B cell (primary cell): ENCODE results near the gene NRP1. TPM values are rescaled to one million over a fixed set of nuclear protein-coding genes. Genes with fewer than 3 reads are reported as not detected.

Source experiments
- ATAC-seq: fragments of 200-7000 bp; cut with Tn5 transposase; one replicate; pipeline ENCODE4 v1.10.0; 2021; ENCODE audit warnings: low read depth, mild to moderate bottlenecking, moderate number of reproducible peaks, moderate library complexity
- CTCF ChIA-PET: fragments of 350-600 bp; sonication (Branson Sonifier 250); formaldehyde crosslinking; loops from one replicate; lab custom pipeline; 2021; ENCODE audit warnings: antibody characterized with exemption, inconsistent platforms; lab: Charles Lee
- POLR2A ChIA-PET: fragments of 350-600 bp; sonication (Branson Sonifier 250); formaldehyde crosslinking; loops from one replicate; lab custom pipeline; 2021; ENCODE audit warnings: antibody characterized with exemption; lab: Charles Lee
- DNase-seq: peaks from one replicate; pipeline ENCODE4 v3.0.0; 2013
- H2AFZ ChIP-seq: 2 replicates; pipeline ENCODE4 v1.6.1; 2012; ENCODE audit warnings: mild to moderate bottlenecking, low read depth, low read length; ENCODE audit not compliant: insufficient read depth, poor library complexity, severe bottlenecking
- H3K27ac ChIP-seq, 2 donors: 1 replicate in 1 of 2; 2 replicates in 1 of 2; pipeline ENCODE4 v1.5.1; 2012 to 2013; ENCODE audit warnings: low read length in 2 of 2, mild to moderate bottlenecking in 2 of 2, moderate library complexity in 1 of 2
- H3K27me3 ChIP-seq, 4 experiments: fragments of 200-600 bp in 1 of 4; sonication (generic) in 1 of 4; replicated peaks in 1 of 4; 1 replicate in 2 of 4; 2 replicates in 2 of 4; pipeline versions ENCODE4 v1.6.1 to v1.7.0; 2013 to 2016; ENCODE audit warnings: low read length in 3 of 4, mild to moderate bottlenecking in 2 of 4, mixed read lengths in 1 of 4, moderate library complexity in 1 of 4; ENCODE audit not compliant: insufficient read depth in 4 of 4, control insufficient read depth in 3 of 4; ENCODE audit errors: control extremely low read depth in 1 of 4
- H3K36me3 ChIP-seq, 2 experiments: replicated peaks in 1 of 2; 1 replicate in 1 of 2; 2 replicates in 1 of 2; pipeline versions ENCODE4 v1.6.1 to v1.7.1; 2013; ENCODE audit warnings: low read length in 1 of 2; ENCODE audit not compliant: insufficient read depth in 2 of 2, control insufficient read depth in 1 of 2; ENCODE audit errors: control extremely low read depth in 1 of 2, extremely low read depth in 1 of 2
- H3K4me1 ChIP-seq, 2 donors: fragments of 200-600 bp in 1 of 2; sonication (generic) in 1 of 2; 1 replicate in 1 of 2; 2 replicates in 1 of 2; pipeline versions ENCODE4 v1.5.1 to v1.6.1; 2013 to 2017; ENCODE audit warnings: low read length in 2 of 2; ENCODE audit not compliant: control insufficient read depth in 2 of 2, insufficient read depth in 2 of 2
- H3K4me2 ChIP-seq: replicated peaks from 2 replicates; pipeline ENCODE3; 2012; ENCODE audit warnings: mild to moderate bottlenecking, low read depth, low read length; ENCODE audit not compliant: poor library complexity, severe bottlenecking
- H3K4me3 ChIP-seq, 5 experiments: fragments of 200-600 bp in 1 of 5; sonication (generic) in 1 of 5; 1 replicate in 3 of 5; 2 replicates in 2 of 5; pipeline versions ENCODE4 v1.5.1 to v1.7.0; 2011 to 2016; ENCODE audit warnings: low read length in 4 of 5, mild to moderate bottlenecking in 4 of 5, low read depth in 2 of 5, control low read depth in 1 of 5, moderate library complexity in 1 of 5; ENCODE audit not compliant: insufficient read depth in 1 of 5; ENCODE audit errors: control extremely low read depth in 1 of 5, extremely low read depth in 1 of 5
- H3K79me2 ChIP-seq: fragments of 200-600 bp; sonication (generic); one replicate; pipeline ENCODE4 v1.6.0; 2016; ENCODE audit warnings: low read length; ENCODE audit not compliant: control insufficient read depth, insufficient read depth
- H3K9ac ChIP-seq: fragments of 200-600 bp; sonication (generic); 2 replicates; pipeline ENCODE4 v1.6.1; 2017; ENCODE audit warnings: mild to moderate bottlenecking, low read length, moderate library complexity
- H3K9me3 ChIP-seq, 3 donors: one replicate each; pipeline versions ENCODE4 v1.6.1 to v1.7.1; 2013; ENCODE audit warnings: low read length in 2 of 3; ENCODE audit not compliant: control insufficient read depth in 2 of 3, insufficient read depth in 1 of 3; ENCODE audit errors: control extremely low read depth in 1 of 3
- H4K20me1 ChIP-seq: 2 replicates; pipeline ENCODE4 v1.6.0; 2012; ENCODE audit warnings: mild to moderate bottlenecking, low read length; ENCODE audit not compliant: insufficient read depth, control insufficient read depth, poor library complexity, severe bottlenecking
- H3K27ac Mint-ChIP-seq: one replicate; pipeline ENCODE4 v1.8.0; 2021; ENCODE audit warnings: mixed read lengths
- H3K27me3 Mint-ChIP-seq: one replicate; pipeline ENCODE4 v1.8.0; 2021; ENCODE audit warnings: mixed read lengths
- H3K4me1 Mint-ChIP-seq: one replicate; pipeline ENCODE4 v1.8.0; 2021; ENCODE audit warnings: mixed read lengths
- H3K4me3 Mint-ChIP-seq: one replicate; pipeline ENCODE4 v1.8.0; 2021; ENCODE audit warnings: mixed read lengths
- H3K9me3 Mint-ChIP-seq: one replicate; pipeline ENCODE4 v1.8.0; 2022; ENCODE audit warnings: mixed read lengths; ENCODE audit not compliant: insufficient read depth
- CTCF ChIP-seq: fragments of 200-600 bp; IDR thresholded peaks from one replicate; pipeline ENCODE4 v1.8.0; 2022; ENCODE audit warnings: antibody characterized with exemption, mild to moderate bottlenecking
- EZH2 ChIP-seq: IDR thresholded peaks from 2 replicates; pipeline ENCODE4 v1.6.1; 2012; ENCODE audit warnings: borderline replicate concordance, low read depth, mild to moderate bottlenecking, moderate library complexity, low read length; ENCODE audit not compliant: insufficient read depth, poor library complexity, severe bottlenecking
- WGBS: methylation state at CpG from one replicate; pipeline ENCODE4 v1.1.5; 2013; ENCODE audit warnings: missing lambda C conversion rate; ENCODE audit not compliant: insufficient coverage; 5-methylcytosine and 5-hydroxymethylcytosine counted together
- intact Hi-C: fragments of 100-400 bp; cut with micrococcal nuclease; formaldehyde crosslinking; loops from one replicate; pipeline ENCODE4 v1.10.0; 2022
- polyA plus RNA-seq: library from polyadenylated mRNA; depleted of rRNA; stranded (reverse); fragments of >200 nt; gene quantifications from 2 replicates; pipeline ENCODE4 v1.2.3, GENCODE V29; 2012
- total RNA-seq, 2 donors: library from RNA; stranded (reverse); fragments of 120-200 nt in 1 of 2; gene quantifications; 1 replicate in 1 of 2; 2 replicates in 1 of 2; pipeline versions ENCODE4 v1.2.3 to v1.2.4, GENCODE V29; 2013 to 2022

NRP1 gene
- total and polyA plus RNA-seq, 2 donors (not counting 1 experiment from before 2014, with no cell fraction given): 0.34 TPM; not detected in 1

GRCh38 chr10:33238643-33239042 is 95.8 kb downstream of the NRP1 start:
- no peak overlapping the region for H3K9ac ChIP-seq
- H3K36me3 ChIP-seq: no peaks in the 10 kb centered on the region
- ChIA-PET POLR2A (no interaction called here), CTCF (interaction anchor here (0.6 to 0.7 kb wide), 2 partner anchors 12 to 59 kb away, joined by 3 read pairs; no protein-coding TSS in a partner anchor)
- H3K4me2 ChIP-seq: no peak overlapping the region
- no peak for ATAC-seq
- no peak for TF ChIP-seq CTCF
- no peak for TF ChIP-seq EZH2
- H3K27me3 ChIP-seq: no peaks in the 10 kb centered on the region
- Mint-ChIP-seq H3K9me3 (no peaks in the 10 kb centered on the region), H3K4me1 (peaks cover 7% of the 10 kb centered on the region), H3K27ac (no peak overlapping the region), H3K27me3 (peaks cover 11% of the 10 kb centered on the region), H3K4me3 (no peak overlapping the region)
- DNase-seq: no peak
- no peaks in the 10 kb centered on the region for H4K20me1 ChIP-seq
- intact Hi-C loops: no loop called here
- H3K9me3 ChIP-seq: no peaks in the 10 kb centered on the region
- H2AFZ ChIP-seq: no peak overlapping the region
- H3K4me1 ChIP-seq: no peaks in the 10 kb centered on the region
- 100% methylated on average over 1 of the region's 3 CpGs for WGBS
- no peak overlapping the region for H3K4me3 ChIP-seq
- no peaks in the 10 kb centered on the region for H3K79me2 ChIP-seq
- no peak overlapping the region for H3K27ac ChIP-seq

DNA sequence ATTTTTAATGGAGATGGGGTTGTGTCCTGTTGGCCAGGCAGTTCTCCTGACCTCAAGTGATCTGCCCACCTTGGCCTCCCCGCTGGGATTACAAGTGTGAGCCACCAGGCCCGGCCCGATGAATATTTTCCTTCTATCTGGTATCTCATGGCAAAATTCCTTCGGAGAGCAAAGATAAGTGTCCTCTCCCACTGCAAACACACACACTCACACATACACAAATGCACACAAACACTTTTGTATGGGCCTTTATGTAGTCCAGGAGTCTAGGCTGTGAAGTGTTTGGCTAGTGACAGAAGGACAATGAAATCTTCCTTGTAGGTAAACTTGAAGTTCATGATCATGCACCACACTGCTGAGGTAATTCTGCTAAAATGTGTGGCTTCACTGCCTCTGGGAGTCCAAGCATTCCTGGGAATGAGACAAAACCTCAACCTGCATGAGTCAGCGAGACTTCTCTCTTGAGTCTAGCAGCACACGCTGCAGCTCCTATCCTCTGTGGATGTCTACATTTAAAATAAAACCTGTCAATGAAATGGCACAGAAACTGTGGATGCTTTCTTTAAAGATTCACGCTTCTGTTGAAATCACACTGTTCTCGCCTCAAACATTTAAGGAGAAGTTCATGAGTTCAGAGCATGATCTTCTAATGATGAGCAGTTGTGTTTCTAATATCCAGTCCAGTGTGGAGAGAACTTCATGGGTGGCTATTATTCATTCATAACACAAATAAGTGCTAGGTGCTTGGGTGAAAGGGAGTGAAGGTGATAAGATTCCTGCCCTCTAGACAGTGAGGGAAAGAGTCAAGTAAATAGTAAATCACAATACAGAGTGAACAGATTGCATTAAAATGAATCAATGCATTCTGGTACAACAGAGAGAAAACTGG is 96.5 kb downstream of the NRP1 start:
- Mint-ChIP-seq H3K9me3 (no peaks in the 10 kb centered on the region), H3K4me3 (no peak overlapping the region), H3K27ac (no peak overlapping the region), H3K27me3 (peaks cover 11% of the 10 kb centered on the region), H3K4me1 (peaks cover 7% of the 10 kb centered on the region)
- H3K9me3 ChIP-seq: no peaks in the 10 kb centered on the region
- no peak overlapping the region for H3K4me2 ChIP-seq
- H3K4me3 ChIP-seq: no peak overlapping the region
- H2AFZ ChIP-seq: no peak overlapping the region
- DNase-seq: no peak
- TF ChIP-seq CTCF (no peak), EZH2 (no peak)
- ATAC-seq: no peak
- intact Hi-C loops: no loop called here
- H3K9ac ChIP-seq: no peak overlapping the region
- no peaks in the 10 kb centered on the region for H4K20me1 ChIP-seq
- no peaks in the 10 kb centered on the region for H3K36me3 ChIP-seq
- WGBS: 96% methylated on average over 4 of the region's 8 CpGs
- ChIA-PET POLR2A (no interaction called here), CTCF (interaction anchor here (0.6 kb wide), 1 partner anchor 59 kb away, joined by 3 read pairs; no protein-coding TSS in a partner anchor)
- no peaks in the 10 kb centered on the region for H3K4me1 ChIP-seq
- H3K79me2 ChIP-seq: no peaks in the 10 kb centered on the region
- H3K27me3 ChIP-seq: no peaks in the 10 kb centered on the region
- no peak overlapping the region for H3K27ac ChIP-seq
